ENCODE measurements around the gene GALR1. TPM values are rescaled to one million over a fixed set of nuclear protein-coding genes. Genes with fewer than 3 reads are reported as not detected.
"Not testable (repeated sequence)": the region's sequence is repeated elsewhere in the genome, so short reads cannot be mapped to it uniquely, and the experiment has no call there.

GALR1 gene
- total and polyA plus RNA-seq, 8 donors, result under 0.01 to 1.8 (median 0.30) TPM; not detected in 4

GRCh38 chr18:77267969-77268368, 18.3 kb downstream of the GALR1 start:
- WGBS, 5 donors, result 66 to 78% (median 69%) methylated on average over 6 of the region's 6 CpGs
- peaks cover 0 to 10% (median 0%) of the 10 kb centered on the region in 3 donors for H3K27me3 ChIP-seq
- TF ChIP-seq EP300 (IDR thresholded peaks at IDR 0.05) (no peak), POLR2AphosphoS5 (IDR thresholded peaks at IDR 0.05) (no peak), POLR2A (IDR thresholded peaks at IDR 0.05) (no peak), CTCF (IDR thresholded peaks at IDR 0.05) (no peak)
- no peaks in the 10 kb centered on the region for H3K4me1 ChIP-seq
- H3K9me3 ChIP-seq, result peaks cover 0 to 11% (median 6%) of the 10 kb centered on the region in 4 donors
- no peaks in the 10 kb centered on the region for H3K36me3 ChIP-seq
- no peak overlapping the region for H3K4me3 ChIP-seq
- DNase-seq, result no peak
- no peak overlapping the region for H3K27ac ChIP-seq
- intact Hi-C loops (cut with DNase I; ENCODE audit: low total_unique reads), result no loop called here

- H3K36me3 ChIP-seq, result no peaks in the 10 kb centered on the region
- 74 to 87% (median 77%) methylated on average over 9 of the region's 9 CpGs for WGBS, 5 donors
- intact Hi-C loops (cut with DNase I; ENCODE audit: low total_unique reads), result no loop called here
- peaks cover 0 to 11% (median 6%) of the 10 kb centered on the region in 4 donors for H3K9me3 ChIP-seq
- TF ChIP-seq POLR2AphosphoS5 (IDR thresholded peaks at IDR 0.05) (no peak), POLR2A (IDR thresholded peaks at IDR 0.05) (no peak), EP300 (IDR thresholded peaks at IDR 0.05) (no peak), CTCF (IDR thresholded peaks at IDR 0.05) (no peak)
- H3K4me1 ChIP-seq, result no peaks in the 10 kb centered on the region
- no peak overlapping the region for H3K27ac ChIP-seq
- peaks cover 0 to 10% (median 0%) of the 10 kb centered on the region in 3 donors for H3K27me3 ChIP-seq
- DNase-seq, result no peak
- no peak overlapping the region for H3K4me3 ChIP-seq
These were observed 18.8 kb downstream of the GALR1 start for GRCh38 chr18:77268456-77268855.

- Histone ChIP-seq H3K4me3 (no peak overlapping the region), H3K27me3 (peaks cover 0 to 8% (median 0%) of the 10 kb centered on the region in 3 donors), H3K36me3 (no peaks in the 10 kb centered on the region), H3K27ac (no peak overlapping the region), H3K4me1 (no peaks in the 10 kb centered on the region), H3K9me3 (peaks cover 0 to 3% (median 1%) of the 10 kb centered on the region in 4 donors)
- no peak for DNase-seq
- WGBS, 5 donors, result 38 to 49% (median 46%) methylated on average over 9 of the region's 9 CpGs
- intact Hi-C loops (cut with DNase I; ENCODE audit: low total_unique reads), result no loop called here
- TF ChIP-seq EP300 (IDR thresholded peaks at IDR 0.05) (no peak), POLR2AphosphoS5 (IDR thresholded peaks at IDR 0.05) (no peak), POLR2A (IDR thresholded peaks at IDR 0.05) (no peak), CTCF (IDR thresholded peaks at IDR 0.05) (no peak)
These were observed 22.2 kb downstream of the GALR1 start for GRCh38 chr18:77271576-77272481.

GRCh38 chr18:77290841-77291240, 41.2 kb downstream of the GALR1 start:
- intact Hi-C loops (cut with DNase I; ENCODE audit: low total_unique reads); DNase-seq; H3K36me3 ChIP-seq; H3K4me3 ChIP-seq; H3K4me1 ChIP-seq; H3K27me3 ChIP-seq; H3K27ac ChIP-seq; H3K9me3 ChIP-seq: not testable (repeated sequence)
- WGBS, 5 donors, result 48 to 85% (median 67%) methylated on average over 6 to 7 of the region's 7 CpGs

- Histone ChIP-seq H3K36me3 (no peaks in the 10 kb centered on the region), H3K27me3 (peaks cover 0 to 17% (median 0%) of the 10 kb centered on the region in 3 donors), H3K4me1 (no peaks in the 10 kb centered on the region), H3K9me3 (no peaks in the 10 kb centered on the region), H3K27ac (no peak overlapping the region), H3K4me3 (no peak overlapping the region)
- intact Hi-C loops (cut with DNase I; ENCODE audit: low total_unique reads), result no loop called here
- 36 to 40% (median 39%) methylated on average over 8 of the region's 8 CpGs for WGBS, 5 donors
- TF ChIP-seq POLR2AphosphoS5 (IDR thresholded peaks at IDR 0.05) (no peak), POLR2A (IDR thresholded peaks at IDR 0.05) (no peak), CTCF (IDR thresholded peaks at IDR 0.05) (no peak), EP300 (IDR thresholded peaks at IDR 0.05) (no peak)
- DNase-seq, result no peak
These were observed 48.5 kb downstream of the GALR1 start for GRCh38 chr18:77298172-77298571.

Measured in stomach (tissue), 9 donors.